PC-9 (cell line): ENCODE measurements around the gene ZSCAN20. TPM values are rescaled to one million over a fixed set of nuclear protein-coding genes. Genes with fewer than 3 reads are reported as not detected.

Experiments used
- BruUV-seq: library from RNA; stranded (reverse); fragments of 400-500 nt; replicated peaks from 2 replicates; lab custom pipeline; 2021; lab: Mats Ljungman, UMichigan
- CTCF ChIA-PET: fragments of 300-600 bp; sonication (Branson Sonifier 250); formaldehyde crosslinking; loops from one replicate; lab custom pipeline; 2022; ENCODE audit warnings: antibody characterized with exemption; lab: Charles Lee
- POLR2A ChIA-PET: fragments of 300-600 bp; sonication (Branson Sonifier 250); formaldehyde crosslinking; loops from one replicate; lab custom pipeline; 2022; ENCODE audit warnings: antibody characterized with exemption; ENCODE audit not compliant: unreplicated experiment; lab: Charles Lee
- DNase-seq, 2 experiments: peaks; one replicate each; pipeline versions ENCODE4 v3.0.0 to v3.0.0-alpha.2; 2015 to 2022; ENCODE audit warnings: mixed read lengths in 1 of 2
- H2AFZ ChIP-seq: fragments of 200-600 bp; sonication (generic); 2 replicates; pipeline ENCODE4 v1.8.1; 2017; ENCODE audit warnings: antibody characterized with exemption
- H3F3A ChIP-seq: fragments of 200-600 bp; sonication (generic); 2 replicates; pipeline ENCODE4 v1.8.1; 2017; ENCODE audit warnings: antibody characterized with exemption, mild to moderate bottlenecking, low read depth; ENCODE audit not compliant: insufficient read depth
- H3K27ac ChIP-seq: fragments of 200-600 bp; sonication (generic); 2 replicates; pipeline ENCODE4 v1.6.1; 2016; ENCODE audit warnings: mixed run types
- H3K27me3 ChIP-seq: fragments of 200-600 bp; sonication (generic); 2 replicates; pipeline ENCODE4 v1.6.1; 2016; ENCODE audit warnings: low read depth, mixed run types; ENCODE audit not compliant: insufficient read depth
- H3K36me3 ChIP-seq: fragments of 200-600 bp; sonication (generic); 2 replicates; pipeline ENCODE4 v1.6.1; 2016; ENCODE audit warnings: low read depth, mixed run types
- H3K4me1 ChIP-seq: fragments of 200-600 bp; sonication (generic); replicated peaks from 2 replicates; pipeline ENCODE4 v1.6.1; 2016; ENCODE audit warnings: mixed run types; ENCODE audit not compliant: insufficient read depth
- H3K4me2 ChIP-seq: fragments of 200-600 bp; sonication (generic); 2 replicates; pipeline ENCODE4 v1.6.1; 2017; ENCODE audit warnings: mixed run types
- H3K4me3 ChIP-seq: fragments of 200-600 bp; sonication (generic); 2 replicates; pipeline ENCODE4 v1.6.1; 2016; ENCODE audit warnings: mixed run types
- H3K79me2 ChIP-seq: fragments of 200-600 bp; sonication (generic); 2 replicates; pipeline ENCODE4 v1.6.1; 2017; ENCODE audit warnings: low read depth, mixed run types
- H3K9me2 ChIP-seq: fragments of 200-600 bp; sonication (generic); 2 replicates; pipeline ENCODE4 v1.8.1; 2017; ENCODE audit warnings: mild to moderate bottlenecking; ENCODE audit not compliant: insufficient read depth
- H3K9me3 ChIP-seq: fragments of 200-600 bp; sonication (generic); 2 replicates; pipeline ENCODE4 v1.8.1; 2016; ENCODE audit warnings: low read depth; ENCODE audit not compliant: insufficient read depth
- H4K20me1 ChIP-seq: fragments of 200-600 bp; sonication (generic); 2 replicates; pipeline ENCODE4 v1.8.1; 2017; ENCODE audit not compliant: insufficient read depth
- CTCF ChIP-seq: fragments of 200-600 bp; sonication (generic); conservative IDR thresholded peaks from 2 replicates; pipeline ENCODE4 v1.6.1; 2017; ENCODE audit warnings: mixed run types, antibody characterized with exemption, mild to moderate bottlenecking, moderate library complexity
- EZH2 ChIP-seq: fragments of 200-600 bp; sonication (generic); IDR thresholded peaks from 2 replicates; pipeline ENCODE4 v1.8.0; 2017; ENCODE audit warnings: antibody characterized with exemption, low read depth
- intact Hi-C: fragments of 100-400 bp; cut with micrococcal nuclease; formaldehyde crosslinking; loops from one replicate; pipeline ENCODE4 v1.10.0; 2022; ENCODE audit not compliant: unreplicated experiment
- total RNA-seq: library from RNA; stranded (reverse); gene quantifications from 2 replicates; pipeline ENCODE4 v1.2.3, GENCODE V29; 2021

The ZSCAN20 gene
- total RNA-seq, 1 experiment from 2014 or later, result 6.0 TPM

GRCh38 chr1:33436557-33437285 lies 35.7 kb upstream of the ZSCAN20 start:
- DNase-seq, result no peak
- H3K4me2 ChIP-seq, result 0 out of 2 replicates have a peak overlapping the region, but pooled peaks have one; percentile 10
- H3F3A ChIP-seq, result peaks cover 50% of the 10 kb centered on the region
- H2AFZ ChIP-seq, result no peak overlapping the region
- POLR2A ChIA-PET, result interaction anchor here (0.7 kb wide), 1 partner anchor 14 kb away, joined by 3 read pairs; no protein-coding TSS in a partner anchor
- no peaks in the 10 kb centered on the region for H3K27me3 ChIP-seq
- peaks cover 60% of the 10 kb centered on the region for H3K4me1 ChIP-seq
- no peaks in the 10 kb centered on the region for H4K20me1 ChIP-seq
- H3K27ac ChIP-seq, result no peak overlapping the region; the same call in 1 of the 2 replicates
- H3K9me3 ChIP-seq, result no peaks in the 10 kb centered on the region
- no peaks in the 10 kb centered on the region for H3K79me2 ChIP-seq
- H3K36me3 ChIP-seq, result no peaks in the 10 kb centered on the region
- H3K4me3 ChIP-seq, result no peak overlapping the region
- no peaks in the 10 kb centered on the region; the same call in 1 of the 2 replicates for H3K9me2 ChIP-seq
- intact Hi-C loops, result no loop called here
- no TSS peak for BruUV-seq
- TF ChIP-seq CTCF (no peak), EZH2 (no peak)
- CTCF ChIA-PET, result no interaction called here

GRCh38 chr1:33438364-33439160 lies 33.9 kb upstream of the ZSCAN20 start:
- no TSS peak for BruUV-seq
- H3K9me3 ChIP-seq, result no peaks in the 10 kb centered on the region
- peaks cover 32% of the 10 kb centered on the region; the same call in 1 of the 2 replicates for H3F3A ChIP-seq
- intact Hi-C loops, result no loop called here
- ChIA-PET POLR2A (no interaction called here), CTCF (no interaction called here)
- H4K20me1 ChIP-seq, result no peaks in the 10 kb centered on the region
- no peak overlapping the region for H2AFZ ChIP-seq
- TF ChIP-seq EZH2 (no peak), CTCF (no peak)
- H3K27me3 ChIP-seq, result no peaks in the 10 kb centered on the region
- no peak overlapping the region for H3K4me3 ChIP-seq
- H3K79me2 ChIP-seq, result no peaks in the 10 kb centered on the region
- no peaks in the 10 kb centered on the region; the same call in 1 of the 2 replicates for H3K9me2 ChIP-seq
- no peaks in the 10 kb centered on the region for H3K36me3 ChIP-seq
- H3K4me2 ChIP-seq, result no peak overlapping the region
- DNase-seq, result no peak
- peaks cover 41% of the 10 kb centered on the region for H3K4me1 ChIP-seq
- H3K27ac ChIP-seq, result no peak overlapping the region

- Histone ChIP-seq H3K79me2 (no peaks in the 10 kb centered on the region), H3K9me3 (no peaks in the 10 kb centered on the region), H4K20me1 (no peaks in the 10 kb centered on the region), H3K9me2 (no peaks in the 10 kb centered on the region; the same call in 1 of the 2 replicates), H3K4me1 (peaks cover 30% of the 10 kb centered on the region), H3K27ac (no peak overlapping the region), H3K36me3 (no peaks in the 10 kb centered on the region), H3K4me2 (no peak overlapping the region), H3F3A (peaks cover 21% of the 10 kb centered on the region; the same call in 1 of the 2 replicates), H3K4me3 (no peak overlapping the region), H2AFZ (no peak overlapping the region), H3K27me3 (no peaks in the 10 kb centered on the region)
- ChIA-PET CTCF (no interaction called here), POLR2A (no interaction called here)
- DNase-seq, result no peak
- BruUV-seq, result no TSS peak
- TF ChIP-seq CTCF (no peak), EZH2 (no peak)
- intact Hi-C loops, result no loop called here
Observed at GRCh38 chr1:33439662-33440061, 32.8 kb upstream of the ZSCAN20 start.
